Activated T-helper 9 cell treated with anti-CD3 and anti-CD28 coated beads, Interleukin-2, amount 50 U/mL, for 16 hours (primary cell): ENCODE results near the gene BUB1B.

ENCODE experiments used
- DNase-seq: peaks from one replicate; pipeline ENCODE4 v3.0.0-alpha.2; 2020; ENCODE audit warnings: low read depth

BUB1B gene

GRCh38 chr15:40257656-40258450, 97.0 kb downstream of the BUB1B start:
- no peak for DNase-seq

GRCh38 chr15:40258544-40258943, 97.7 kb downstream of the BUB1B start:
- DNase-seq, result no peak

- no peak for DNase-seq
These were observed 98.2 kb downstream of the BUB1B start for GRCh38 chr15:40259021-40259420.

GRCh38 chr15:40263024-40263754, 102.3 kb downstream of the BUB1B start:
- DNase-seq, result no peak

- no peak for DNase-seq
These were observed 103.7 kb downstream of the BUB1B start for GRCh38 chr15:40264321-40265153.

- no peak for DNase-seq
These were observed 104.5 kb downstream of the BUB1B start for GRCh38 chr15:40265355-40265754.

GRCh38 chr15:40265875-40266274, 105.0 kb downstream of the BUB1B start:
- no peak for DNase-seq

GRCh38 chr15:40266828-40267304, 106.0 kb downstream of the BUB1B start:
- no peak for DNase-seq

GRCh38 chr15:40267670-40268069, 106.8 kb downstream of the BUB1B start:
- no peak for DNase-seq

- no peak for DNase-seq
These were observed 108.7 kb downstream of the BUB1B start for GRCh38 chr15:40269604-40270003.

GRCh38 chr15:40270246-40270995, 109.6 kb downstream of the BUB1B start:
- no peak for DNase-seq
